Pulmonary artery endothelial cell (primary cell): Measurements from ENCODE around the gene SAMMSON. TPM values are rescaled to one million over a fixed set of nuclear protein-coding genes. Genes with fewer than 3 reads are reported as not detected.

ENCODE experiments used
- DNase-seq: peaks from one replicate; pipeline ENCODE4 v3.0.0-alpha.2; 2011; ENCODE audit warnings: low read depth, low spot score
- total RNA-seq: library from RNA; depleted of rRNA; stranded (reverse); fragments of >200 nt; gene quantifications from 2 replicates; pipeline ENCODE4 v1.2.3, GENCODE V29; 2014

SAMMSON gene
- total RNA-seq, 1 donor from 2014 or later = not detected

GRCh38 chr3:70090322-70090913, 90.9 kb downstream of the SAMMSON start:
- DNase-seq = no peak

- no peak for DNase-seq
Observed at GRCh38 chr3:70094197-70094596, 94.7 kb downstream of the SAMMSON start.

GRCh38 chr3:70095260-70095659, 95.7 kb downstream of the SAMMSON start:
- DNase-seq = no peak

- no peak for DNase-seq
Observed at GRCh38 chr3:70096376-70097066, 97.0 kb downstream of the SAMMSON start.

DNA sequence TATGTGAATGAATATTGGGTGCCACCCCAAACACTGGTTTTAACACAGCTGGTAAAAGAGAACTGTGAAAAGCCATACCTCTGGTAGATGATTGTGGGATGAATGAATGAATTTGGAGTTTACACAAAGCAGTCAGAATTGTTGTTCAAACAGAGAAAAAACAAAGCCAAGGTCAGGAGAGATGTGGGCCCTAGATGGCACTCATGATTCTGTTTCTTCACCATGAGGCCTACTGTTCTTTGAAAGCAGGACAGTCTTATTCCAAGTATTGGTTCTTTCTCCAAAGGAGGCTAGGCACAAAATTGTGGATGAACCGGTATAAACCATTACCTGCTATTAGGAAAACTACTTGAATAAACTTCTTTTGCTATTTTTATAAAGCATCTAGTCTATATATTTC, 97.6 kb downstream of the SAMMSON start:
- DNase-seq = no peak

GRCh38 chr3:70108072-70108471, 108.5 kb downstream of the SAMMSON start:
- no peak for DNase-seq

- no peak for DNase-seq
Observed at GRCh38 chr3:70108546-70108945, 109.0 kb downstream of the SAMMSON start.

- DNase-seq = no peak
Observed at GRCh38 chr3:70110066-70110465, 110.5 kb downstream of the SAMMSON start.

DNA sequence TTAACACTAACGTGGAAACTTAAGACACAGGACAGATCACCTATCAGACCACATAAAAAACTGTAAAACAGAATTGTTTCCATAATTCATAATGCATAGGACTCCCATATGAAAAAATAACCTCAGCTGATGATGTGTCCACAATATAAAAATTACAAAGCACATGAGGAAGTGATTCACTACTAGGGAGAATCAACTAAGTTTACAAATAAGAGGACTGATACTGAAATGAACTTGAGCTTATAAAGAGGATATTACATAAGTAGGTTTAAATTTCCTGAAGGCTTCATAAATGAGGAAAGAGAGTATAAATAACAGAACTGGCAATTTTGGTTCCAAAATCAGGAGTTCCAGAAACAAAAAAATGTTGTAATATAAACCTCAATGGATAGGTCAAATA, 111.9 kb downstream of the SAMMSON start:
- no peak for DNase-seq

DNA sequence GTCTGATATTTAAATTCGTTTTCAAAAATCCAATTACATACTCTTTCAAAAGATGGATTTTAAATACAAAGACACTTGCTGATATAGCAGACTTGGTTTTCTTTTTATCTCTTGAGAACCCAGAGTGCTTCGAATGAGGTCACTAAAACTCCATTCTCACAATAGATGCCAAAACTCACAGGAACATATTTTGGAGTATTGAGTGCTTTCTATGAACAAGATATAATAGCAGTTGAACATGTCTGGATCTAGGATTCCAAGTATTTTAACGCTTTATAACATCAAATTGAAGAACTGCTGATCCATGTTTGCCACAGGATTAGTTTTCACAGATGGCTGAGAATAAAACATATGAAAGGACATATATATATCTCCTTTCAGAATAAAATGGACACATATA, 113.2 kb downstream of the SAMMSON start:
- no peak for DNase-seq

GRCh38 chr3:70114431-70114830, 114.9 kb downstream of the SAMMSON start:
- DNase-seq = no peak

GRCh38 chr3:70119879-70120278, 120.3 kb downstream of the SAMMSON start:
- DNase-seq = no peak
